Activated CD4-positive, CD25-positive, alpha-beta regulatory T cell (primary cell): ENCODE measurements around the gene LZTS2.

Experiments
- DNase-seq, 4 experiments: peaks; one replicate each; lab custom pipeline; 2025; lab: John Stamatoyannopoulos, UW

Gene LZTS2

GRCh38 chr10:100998991-100999741 is 442 bp upstream of the LZTS2 start:
- peak; percentile 55 to 70 (median 63) for DNase-seq

GRCh38 chr10:101000127-101000914 is 713 bp downstream of the LZTS2 start:
- no peak for DNase-seq

GRCh38 chr10:101000915-101001658 is 1.5 kb downstream of the LZTS2 start:
- no peak for DNase-seq

- no peak for DNase-seq
Observed at GRCh38 chr10:101001659-101002035, 2.0 kb downstream of the LZTS2 start.

GRCh38 chr10:101002456-101002855 is 2.8 kb downstream of the LZTS2 start:
- no peak for DNase-seq

- no peak for DNase-seq
Observed at GRCh38 chr10:101003639-101004206, 4.1 kb downstream of the LZTS2 start.

- no peak for DNase-seq
Observed at GRCh38 chr10:101005361-101005760, 5.8 kb downstream of the LZTS2 start.

- no peak for DNase-seq
Observed at GRCh38 chr10:101005869-101006567, 6.4 kb downstream of the LZTS2 start.

GRCh38 chr10:101006593-101007098 is 7.0 kb downstream of the LZTS2 start:
- no peak for DNase-seq

GRCh38 chr10:101007099-101007711 is 7.6 kb downstream of the LZTS2 start:
- DNase-seq: no peak

GRCh38 chr10:101007915-101008822 is 8.6 kb downstream of the LZTS2 start:
- DNase-seq: no peak

GRCh38 chr10:101008823-101009423 is 9.3 kb downstream of the LZTS2 start:
- DNase-seq: no peak

- no peak for DNase-seq
Observed at GRCh38 chr10:101010329-101010728, 10.7 kb downstream of the LZTS2 start.

GRCh38 chr10:101011517-101012423 is 12.2 kb downstream of the LZTS2 start:
- DNase-seq: no peak

GRCh38 chr10:101012525-101013364 is 13.1 kb downstream of the LZTS2 start:
- peak; percentile 51 to 59 (median 58) for DNase-seq

- DNase-seq: no peak
Observed at GRCh38 chr10:101013365-101013825, 13.8 kb downstream of the LZTS2 start.

- peak; percentile 33 to 70 (median 52) for DNase-seq
Observed at GRCh38 chr10:101014230-101014884, 14.7 kb downstream of the LZTS2 start.
